NCI-H526 (cell line): ENCODE data around the gene TMEM258.

Experiments
- DNase-seq, 2 experiments: peaks; one replicate each; lab custom pipeline; 2025; lab: John Stamatoyannopoulos, UW

TMEM258 gene

GRCh38 chr11:61776561-61777075 lies 15.8 kb downstream of the TMEM258 start:
- peak; percentile 21 to 82 for DNase-seq

GRCh38 chr11:61775606-61776554 lies 16.5 kb downstream of the TMEM258 start:
- DNase-seq, result no peak

GRCh38 chr11:61775106-61775505 lies 17.3 kb downstream of the TMEM258 start:
- no peak for DNase-seq

- no peak for DNase-seq
These were observed 18.0 kb downstream of the TMEM258 start for GRCh38 chr11:61774411-61774810.

- no peak for DNase-seq
These were observed 18.6 kb downstream of the TMEM258 start for GRCh38 chr11:61773809-61774208.

GRCh38 chr11:61773356-61773755 lies 19.0 kb downstream of the TMEM258 start:
- no peak for DNase-seq

DNA sequence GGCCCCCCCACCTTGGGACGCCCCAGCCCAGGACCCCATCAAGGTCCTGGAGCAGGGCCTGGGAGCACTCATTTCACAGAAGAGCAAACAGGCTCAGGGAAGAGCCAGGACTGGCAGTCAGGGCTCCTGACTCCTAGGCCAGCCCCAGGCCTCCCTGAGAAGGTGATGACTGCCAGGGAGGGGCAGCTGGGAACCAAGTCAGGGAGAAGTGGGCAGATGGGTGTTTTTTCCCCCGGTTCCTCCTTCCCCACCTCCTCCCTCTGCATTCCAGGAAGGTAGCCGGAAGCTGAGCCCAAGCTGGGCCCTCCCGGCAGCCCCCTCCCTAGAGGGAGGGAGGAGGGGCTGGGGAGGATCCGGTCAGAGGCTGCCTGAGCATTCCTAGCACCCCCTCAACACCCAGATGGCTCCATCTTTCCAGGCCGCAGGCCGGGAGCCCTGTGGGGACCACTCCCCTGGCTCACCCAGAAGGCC lies 20.4 kb downstream of the TMEM258 start:
- no peak for DNase-seq

- DNase-seq, result no peak
These were observed 21.1 kb downstream of the TMEM258 start for GRCh38 chr11:61771195-61771894.

DNA sequence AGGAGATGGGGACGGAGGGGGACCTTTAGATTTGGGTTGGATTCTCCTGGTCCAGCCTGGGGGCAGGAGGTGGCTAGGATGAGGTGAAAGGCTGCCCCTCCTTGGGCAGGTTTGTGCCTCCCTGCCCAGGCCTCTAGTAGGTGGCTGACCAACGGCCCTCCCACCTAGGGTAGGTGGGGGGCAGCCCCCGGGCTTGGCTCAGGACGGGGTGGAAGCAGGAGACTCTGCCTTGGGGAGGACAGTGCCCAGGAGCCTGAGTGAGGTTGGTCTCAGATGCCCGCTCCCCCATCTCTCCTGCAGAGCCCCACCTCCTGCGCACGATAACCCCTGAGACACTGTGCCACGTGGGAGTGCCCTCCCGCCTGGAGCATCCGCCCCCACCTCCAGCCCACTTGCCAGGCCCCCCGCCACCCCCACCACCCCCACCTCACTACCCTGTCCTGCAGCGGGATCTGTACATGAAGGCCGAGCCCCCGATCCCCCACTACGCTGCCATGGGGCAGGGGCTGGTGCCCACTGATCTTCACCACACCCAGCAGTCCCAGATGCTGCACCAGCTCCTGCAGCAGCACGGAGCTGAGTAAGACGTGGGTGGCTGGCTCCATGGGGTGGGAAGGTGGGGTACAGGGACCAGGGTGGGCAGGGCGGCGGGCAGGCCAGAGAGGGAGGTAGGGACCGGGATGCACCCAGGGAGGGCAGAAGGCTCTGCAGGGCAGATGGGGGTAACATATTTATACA lies 22.3 kb downstream of the TMEM258 start:
- DNase-seq, result no peak

DNA sequence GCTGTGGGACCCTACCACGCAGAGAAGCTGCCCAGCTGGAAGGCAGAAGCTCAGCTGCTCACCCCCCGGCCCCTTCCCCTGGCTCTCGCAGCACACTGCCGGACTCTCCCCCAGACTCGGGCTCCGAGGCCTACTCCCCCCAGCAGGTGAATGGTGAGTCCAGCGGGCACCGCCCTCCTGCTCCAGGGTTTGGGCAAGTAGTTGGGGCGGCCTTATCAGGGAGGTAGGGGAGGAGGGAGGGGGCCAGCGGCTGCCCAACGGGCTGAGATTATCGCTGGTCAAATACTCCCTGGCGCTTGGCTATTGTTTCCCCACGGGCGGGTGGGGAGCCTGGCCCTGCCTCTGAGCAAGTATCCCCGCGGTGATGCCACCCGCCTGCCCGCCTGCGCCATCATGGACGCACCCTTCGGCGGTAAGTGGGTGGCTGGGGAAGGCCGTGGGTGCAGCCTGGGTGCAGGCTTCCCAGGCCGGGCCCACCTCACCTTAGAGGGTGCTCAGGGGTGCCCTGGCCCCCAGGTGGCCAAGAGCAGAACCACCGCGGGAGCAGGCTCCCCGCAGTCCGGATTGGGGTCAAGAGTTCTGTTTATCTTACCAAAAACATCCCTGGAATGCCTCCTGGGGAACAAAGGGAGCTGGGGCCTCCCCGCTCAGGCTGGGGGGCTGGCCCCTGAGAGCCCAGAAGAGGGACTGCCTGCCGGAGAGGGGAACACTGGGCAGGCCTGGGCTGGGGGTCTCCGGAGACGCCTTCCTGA lies 23.1 kb downstream of the TMEM258 start:
- no peak for DNase-seq

DNA sequence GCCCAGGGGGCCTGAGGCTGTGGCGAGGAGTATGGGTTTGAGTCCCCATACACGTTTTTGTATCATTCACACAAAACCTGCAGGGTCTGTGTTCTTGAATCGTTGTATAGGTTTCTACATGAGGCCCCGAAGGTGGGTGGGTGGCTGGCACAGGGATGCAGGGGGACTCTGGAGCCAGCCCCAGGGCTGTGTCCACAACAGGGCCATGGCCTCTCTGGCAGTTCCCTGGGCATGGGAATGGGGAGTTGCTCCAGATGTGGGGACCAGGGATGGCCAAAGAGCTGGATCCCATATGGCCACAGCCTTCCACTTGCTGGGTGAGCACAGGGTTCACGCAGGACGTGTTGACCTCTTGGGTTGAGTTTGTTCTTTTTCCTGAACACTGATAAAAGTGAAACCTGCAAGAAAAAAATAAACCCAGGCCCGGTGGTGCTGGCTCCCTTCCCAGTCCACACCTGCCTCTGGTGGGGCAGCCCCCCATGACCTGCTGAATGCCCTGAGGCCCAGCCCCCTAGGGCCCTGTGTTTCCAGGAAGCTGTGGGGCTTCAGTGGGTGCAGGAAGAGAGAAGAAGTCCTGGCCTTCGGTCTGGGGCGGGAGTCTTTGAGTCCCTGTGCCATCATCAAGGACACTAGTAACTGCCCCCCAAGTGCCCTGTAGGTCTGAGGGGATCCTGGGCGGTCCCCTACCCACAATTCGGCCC lies 23.9 kb downstream of the TMEM258 start:
- no peak for DNase-seq

- DNase-seq, result no peak
These were observed 26.0 kb downstream of the TMEM258 start for GRCh38 chr11:61766353-61766841.

GRCh38 chr11:61765550-61766253 lies 26.7 kb downstream of the TMEM258 start:
- no peak for DNase-seq

GRCh38 chr11:61764606-61765260 lies 27.7 kb downstream of the TMEM258 start:
- DNase-seq, result no peak

DNA sequence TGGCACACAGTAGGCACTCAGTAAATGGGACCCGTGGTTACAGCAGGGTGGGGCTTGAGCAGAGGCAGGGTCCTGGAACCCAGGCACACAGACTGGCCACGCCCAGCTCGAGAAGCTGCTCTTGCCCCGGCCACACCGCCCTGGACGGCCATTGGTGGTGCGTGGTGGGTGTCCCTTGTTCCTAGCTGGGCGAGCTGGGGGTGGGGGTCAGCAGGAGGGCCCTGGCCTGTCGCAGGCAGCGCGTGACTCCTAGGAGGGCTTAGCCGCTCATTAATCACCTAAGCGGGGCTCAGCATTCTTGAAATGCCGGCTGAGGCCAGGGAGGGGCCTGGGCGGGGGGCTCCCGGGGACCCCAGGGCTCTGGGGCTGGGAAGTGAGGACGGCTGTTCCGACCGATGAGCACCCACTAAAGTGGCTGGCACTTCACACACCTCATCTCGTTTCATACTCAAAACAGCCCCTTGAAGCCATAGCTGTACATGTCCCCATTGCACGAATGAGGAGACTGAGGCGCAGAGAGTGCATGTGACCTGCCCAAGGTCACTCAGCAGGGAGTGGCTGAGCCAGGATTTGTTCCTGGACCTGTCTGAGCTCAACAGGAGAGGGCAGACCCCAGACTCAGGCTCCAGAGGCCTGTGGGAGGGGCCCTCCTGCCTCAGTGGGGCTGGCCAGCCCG lies 28.3 kb downstream of the TMEM258 start:
- no peak for DNase-seq

DNA sequence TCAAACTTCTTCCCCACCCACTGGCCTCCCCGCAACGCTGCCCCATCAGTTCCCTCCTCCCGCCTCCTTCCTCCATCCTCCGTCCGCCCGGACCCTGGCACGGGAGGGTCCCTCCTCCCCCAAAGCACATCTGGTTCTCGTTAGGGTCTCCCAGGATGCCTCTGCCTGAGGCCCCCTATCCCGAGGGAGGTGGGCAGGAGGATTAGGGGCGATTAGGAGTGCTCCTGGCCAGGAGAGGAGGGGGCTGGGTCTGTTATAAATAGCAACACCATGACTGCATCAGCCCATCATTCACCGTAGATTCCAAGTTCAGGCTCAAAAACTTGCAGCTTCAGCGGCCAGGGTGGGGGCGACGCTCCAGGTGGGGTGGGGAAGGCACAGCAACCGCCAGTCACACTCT lies 29.6 kb downstream of the TMEM258 start:
- no peak for DNase-seq

DNA sequence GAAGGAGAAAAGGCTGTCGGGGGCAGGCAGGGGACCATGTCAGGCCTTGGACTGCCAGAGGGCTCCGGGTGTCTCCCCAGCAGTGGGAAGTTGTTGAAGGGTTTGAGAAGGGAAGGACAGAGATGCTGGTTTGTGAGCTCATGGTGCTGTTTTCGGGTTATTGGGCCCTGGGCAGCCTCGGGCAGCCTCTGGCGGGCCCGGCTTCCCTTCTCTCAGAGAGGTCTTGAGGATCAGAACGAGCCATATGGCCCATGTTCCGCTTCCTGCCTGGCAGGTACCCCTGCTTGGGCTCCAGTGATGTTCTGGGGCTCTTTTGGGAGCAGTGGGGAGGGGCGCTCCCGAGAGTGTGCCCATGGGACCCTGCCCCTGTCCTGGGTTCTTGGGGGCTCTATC lies 30.2 kb downstream of the TMEM258 start:
- DNase-seq, result no peak

DNA sequence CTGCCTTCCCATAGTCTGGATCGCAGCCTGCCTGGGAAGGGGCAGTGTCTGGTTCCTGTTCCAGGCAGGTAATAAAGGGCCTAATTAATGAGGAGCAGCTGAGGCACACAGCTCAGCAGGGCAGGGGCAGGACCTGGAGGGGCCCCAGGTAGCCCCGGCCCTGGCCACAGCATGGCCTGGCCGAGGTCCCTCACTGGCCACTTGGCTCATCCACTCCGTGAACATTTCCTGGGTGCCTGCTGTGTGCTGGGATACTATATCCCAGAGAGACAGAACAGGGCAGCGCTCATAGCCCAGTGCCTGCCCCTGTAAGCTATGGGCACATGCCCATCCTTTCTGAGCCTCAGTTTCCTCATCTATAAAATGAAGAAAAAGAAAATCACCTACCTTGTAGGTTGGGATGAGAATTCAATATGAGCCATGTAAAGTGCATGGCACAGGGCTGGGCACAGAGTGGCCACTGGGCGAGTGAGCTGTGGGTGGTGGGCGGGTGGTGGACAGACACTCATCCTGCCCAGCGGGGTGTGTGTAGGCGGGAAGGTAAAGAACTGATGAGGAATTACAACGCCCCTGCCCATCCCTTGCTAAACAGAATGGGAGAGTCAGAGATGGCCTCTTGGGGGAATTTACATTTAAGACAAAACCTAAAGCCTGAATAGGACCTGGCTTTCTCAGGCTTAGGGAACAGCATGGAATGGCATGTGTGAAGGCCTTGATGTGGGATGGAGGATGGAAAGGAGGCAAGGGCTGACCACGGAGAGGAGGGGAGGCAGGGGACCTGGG lies 30.8 kb downstream of the TMEM258 start:
- no peak for DNase-seq
